H1 (cell line): Measurements from ENCODE around the gene FAM163A. TPM values are rescaled to one million over a fixed set of nuclear protein-coding genes. Genes with fewer than 3 reads are reported as not detected.

Experiments
- CTCF ChIA-PET: fragments of 300-600 bp; sonication (Branson Sonifier 250); formaldehyde crosslinking; loops from one replicate; lab custom pipeline; 2021; ENCODE audit not compliant: partially characterized antibody; lab: Charles Lee
- POLR2A ChIA-PET: fragments of 300-600 bp; sonication (Branson Sonifier 250); formaldehyde crosslinking; loops from one replicate; lab custom pipeline; 2021; ENCODE audit warnings: inconsistent platforms; ENCODE audit not compliant: partially characterized antibody; lab: Charles Lee
- DNase-seq, 2 experiments: peaks; one replicate each; pipeline versions ENCODE4 v3.0.0 to v3.0.0-alpha.2; 2010 to 2022; ENCODE audit warnings: low spot score in 2 of 2, low read depth in 1 of 2, mixed read lengths in 1 of 2
- FAIRE-seq: peaks from 2 replicates; lab custom pipeline; 2011; peaks lifted over from hg19 to GRCh38; lab: Jason Lieb, UNC
- H2AFZ ChIP-seq: 2 replicates; pipeline ENCODE4 v1.8.1; 2012; ENCODE audit warnings: low read length, inconsistent platforms
- H2AK5ac ChIP-seq: 2 replicates; pipeline ENCODE4 v1.6.1; 2013; ENCODE audit warnings: low read depth, low read length
- H2BK120ac ChIP-seq: replicated peaks from 2 replicates; pipeline ENCODE3; 2013; ENCODE audit warnings: low read depth, low read length, inconsistent platforms
- H2BK12ac ChIP-seq: 2 replicates; pipeline ENCODE4 v1.6.1; 2013; ENCODE audit warnings: low read depth, low read length
- H2BK15ac ChIP-seq: 2 replicates; pipeline ENCODE4 v1.6.1; 2013; ENCODE audit warnings: low read length
- H2BK20ac ChIP-seq: 2 replicates; pipeline ENCODE4 v1.6.1; 2013; ENCODE audit warnings: low read length
- H2BK5ac ChIP-seq: 2 replicates; pipeline ENCODE4 v1.6.1; 2013; ENCODE audit warnings: low read depth, low read length
- H3K14ac ChIP-seq: 2 replicates; pipeline ENCODE4 v1.6.1; 2013; ENCODE audit warnings: inconsistent platforms; ENCODE audit not compliant: insufficient read length
- H3K18ac ChIP-seq: 2 replicates; pipeline ENCODE4 v1.6.1; 2013; ENCODE audit warnings: low read length; ENCODE audit errors: extremely low read depth
- H3K23ac ChIP-seq: 2 replicates; pipeline ENCODE4 v1.6.1; 2013; ENCODE audit warnings: inconsistent platforms; ENCODE audit not compliant: insufficient read length
- H3K23me2 ChIP-seq: 2 replicates; pipeline ENCODE4 v1.6.1; 2013; ENCODE audit warnings: low read depth, low read length
- H3K27ac ChIP-seq: 2 replicates; pipeline ENCODE4 v1.6.1; 2011; ENCODE audit warnings: low read depth, low read length, inconsistent platforms
- H3K27me3 ChIP-seq, 4 experiments: replicated peaks in 1 of 4; 1 replicate in 1 of 4; 2 replicates in 3 of 4; pipeline versions ENCODE4 v1.6.1 to v1.8.1; 2011 to 2013; ENCODE audit warnings: low read length in 3 of 4, mild to moderate bottlenecking in 3 of 4, inconsistent platforms in 2 of 4, mixed read lengths in 2 of 4, moderate library complexity in 1 of 4; ENCODE audit not compliant: control insufficient read depth in 3 of 4, insufficient read depth in 3 of 4; ENCODE audit errors: extremely low read depth in 1 of 4
- H3K36me3 ChIP-seq, 4 experiments: 2 replicates each; pipeline versions ENCODE4 v1.6.1 to v1.8.1; 2011 to 2013; ENCODE audit warnings: mild to moderate bottlenecking in 4 of 4, low read length in 3 of 4, moderate library complexity in 2 of 4, control low read depth in 1 of 4, inconsistent platforms in 1 of 4; ENCODE audit not compliant: insufficient read depth in 4 of 4, control insufficient read depth in 2 of 4
- H3K4ac ChIP-seq: replicated peaks from 2 replicates; pipeline ENCODE3; 2013; ENCODE audit warnings: low read length, low read depth, mixed read lengths, inconsistent platforms; ENCODE audit not compliant: insufficient read length
- H3K4me1 ChIP-seq, 4 experiments: replicated peaks in 1 of 4; 1 replicate in 1 of 4; 2 replicates in 3 of 4; pipeline versions ENCODE4 v1.6.1 to v1.8.1; 2011 to 2013; ENCODE audit warnings: low read length in 3 of 4, inconsistent platforms in 2 of 4, mixed read lengths in 1 of 4; ENCODE audit not compliant: insufficient read depth in 4 of 4, control insufficient read depth in 3 of 4
- H3K4me2 ChIP-seq, 2 experiments: 2 replicates each; pipeline versions ENCODE4 v1.6.1 to v1.8.1; 2011 to 2013; ENCODE audit warnings: low read depth in 2 of 2, low read length in 2 of 2, control low read depth in 1 of 2, inconsistent platforms in 1 of 2, mild to moderate bottlenecking in 1 of 2; ENCODE audit not compliant: insufficient read depth in 1 of 2
- H3K4me3 ChIP-seq, 4 experiments: fragments of 200-600, 300-600 bp in 1 of 4; sonication (generic), shearing (Covaris generic), sonication (Bioruptor Twin) in 1 of 4; 2 replicates each; pipeline versions ENCODE4 v1.5.1 to v1.8.1; 2011 to 2016; ENCODE audit warnings: low read length in 4 of 4, low read depth in 3 of 4, control low read depth in 2 of 4, inconsistent platforms in 2 of 4, mild to moderate bottlenecking in 2 of 4, mixed read lengths in 1 of 4, moderate library complexity in 1 of 4; ENCODE audit not compliant: insufficient read depth in 2 of 4; ENCODE audit errors: extremely low read depth in 1 of 4
- H3K56ac ChIP-seq: replicated peaks from 2 replicates; pipeline ENCODE3; 2013; ENCODE audit warnings: low read depth, mild to moderate bottlenecking, mixed read lengths, low read length, inconsistent platforms; ENCODE audit not compliant: insufficient read length
- H3K79me1 ChIP-seq: 2 replicates; pipeline ENCODE4 v1.6.1; 2013; ENCODE audit warnings: low read depth, low read length, control low read depth
- H3K79me2 ChIP-seq, 2 experiments: 2 replicates each; pipeline versions ENCODE4 v1.6.1 to v1.8.1; 2012 to 2013; ENCODE audit warnings: low read length in 2 of 2, mild to moderate bottlenecking in 2 of 2, inconsistent platforms in 1 of 2; ENCODE audit not compliant: insufficient read depth in 2 of 2, control insufficient read depth in 1 of 2
- H3K9ac ChIP-seq, 4 experiments: replicated peaks in 1 of 4; 1 replicate in 1 of 4; 2 replicates in 3 of 4; pipeline versions ENCODE4 v1.6.1 to v1.8.1; 2011 to 2013; ENCODE audit warnings: low read depth in 3 of 4, low read length in 3 of 4, control low read depth in 2 of 4, mild to moderate bottlenecking in 2 of 4, moderate library complexity in 2 of 4, inconsistent platforms in 1 of 4; ENCODE audit errors: extremely low read depth in 1 of 4
- H3K9me3 ChIP-seq, 2 experiments: 2 replicates each; pipeline versions ENCODE4 v1.6.1 to v1.8.1; 2012 to 2013; ENCODE audit warnings: mild to moderate bottlenecking in 2 of 2, moderate library complexity in 2 of 2, control low read depth in 1 of 2, inconsistent platforms in 1 of 2, low read depth in 1 of 2, low read length in 1 of 2, mixed read lengths in 1 of 2; ENCODE audit not compliant: insufficient read depth in 2 of 2
- H4K20me1 ChIP-seq, 2 experiments: replicated peaks in 1 of 2; 2 replicates each; pipeline versions ENCODE3 to v1.8.1; 2011 to 2013; ENCODE audit warnings: inconsistent platforms in 2 of 2, low read length in 2 of 2, mild to moderate bottlenecking in 1 of 2; ENCODE audit not compliant: insufficient read depth in 2 of 2, control insufficient read depth in 1 of 2
- H4K5ac ChIP-seq: 2 replicates; pipeline ENCODE4 v1.6.1; 2013; ENCODE audit warnings: low read length, low read depth, mixed read lengths, inconsistent platforms; ENCODE audit not compliant: insufficient read length
- H4K8ac ChIP-seq: 2 replicates; pipeline ENCODE4 v1.8.0; 2013; ENCODE audit warnings: mild to moderate bottlenecking, moderate library complexity, low read length, inconsistent platforms; ENCODE audit not compliant: insufficient read depth; ENCODE audit errors: extremely low read depth
- H4K91ac ChIP-seq: replicated peaks from 2 replicates; pipeline ENCODE3; 2013; ENCODE audit warnings: low read length, mixed read lengths, inconsistent platforms; ENCODE audit not compliant: insufficient read length
- FOSL1 ChIP-seq: IDR thresholded peaks from 2 replicates; pipeline ENCODE4 v1.6.1; 2011; ENCODE audit warnings: mild to moderate bottlenecking, low read depth, low read length, moderate library complexity; ENCODE audit not compliant: insufficient read depth
- SIX5 ChIP-seq: IDR thresholded peaks from 2 replicates; pipeline ENCODE4 v1.6.1; 2011; ENCODE audit warnings: mild to moderate bottlenecking, low read depth, low read length
- whole genome bisulfite sequencing, 2 experiments: shearing (Covaris generic) in 1 of 2; methylation state at CpG; one replicate each; pipeline versions ENCODE4 v1.1.6 to v1.1.7; 2013 to 2015; ENCODE audit warnings: low lambda C conversion rate in 2 of 2, mixed read lengths in 2 of 2, inconsistent platforms in 1 of 2, low coverage in 1 of 2, missing lambda C conversion rate in 1 of 2; ENCODE audit not compliant: insufficient replicate concordance in 2 of 2, insufficient coverage in 1 of 2, insufficient read length in 1 of 2; ENCODE audit errors: extremely low coverage in 1 of 2, missing lambda C conversion rate in 1 of 2; 5-methylcytosine and 5-hydroxymethylcytosine counted together
- polyA plus RNA-seq, 7 experiments: library from polyadenylated mRNA; depleted of rRNA in 3 of 7; stranded (reverse) in 5 of 7; unstranded in 2 of 7; fragments of >200 nt in 5 of 7; fragments of 200-250 nt in 2 of 7; gene quantifications; 1 replicate in 5 of 7; 2 replicates in 1 of 7; 4 replicates in 1 of 7; pipeline versions ENCODE4 v1.2.1 to v1.2.3, GENCODE V29; 2011 to 2013; ENCODE audit warnings: missing spikeins in 2 of 7, mixed read lengths in 2 of 7
- total RNA-seq: library from RNA; stranded (reverse); fragmentation: NEBNext Ultra II Directional; extraction: Animal tissue kit (Norgen Biotek cat#: 25700); gene quantifications from 2 replicates; pipeline ENCODE4 v1.2.1, GENCODE V29; 2021

Gene FAM163A
- total and polyA plus RNA-seq, 2 of the 8 experiments (the other 6 are each of a cell fraction or from before 2014, with no cell fraction given): 0.13 to 0.18 TPM

DNA sequence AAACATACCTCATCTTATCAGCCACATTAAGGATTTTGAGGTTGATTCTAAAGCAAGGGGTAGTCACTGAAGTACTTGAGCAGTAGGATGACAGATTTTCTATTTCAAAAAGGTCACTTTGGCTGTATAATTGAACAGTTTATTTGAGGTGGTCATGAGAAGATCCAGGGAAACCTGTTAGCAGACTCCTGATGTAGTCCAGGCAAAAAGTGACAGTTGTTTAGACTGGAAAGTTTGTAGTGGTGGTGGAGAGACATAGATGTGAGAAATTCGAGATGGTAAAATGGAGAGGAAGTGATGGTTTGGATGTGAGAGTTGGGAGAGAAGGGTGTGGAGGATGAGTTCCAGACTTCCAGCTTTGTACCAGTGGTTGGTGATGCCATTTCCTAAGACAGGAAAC lies 7.5 kb downstream of the FAM163A start:
- no peak overlapping the region for H3K4ac ChIP-seq
- no peak overlapping the region for H2BK15ac ChIP-seq
- no peaks in the 10 kb centered on the region for H4K20me1 ChIP-seq
- H3K23me2 ChIP-seq: 0 out of 2 replicates have a peak, but pooled peaks cover 2% of the 10 kb centered on the region
- no peaks in the 10 kb centered on the region for H3K36me3 ChIP-seq
- no peak overlapping the region for H2BK12ac ChIP-seq
- no peaks in the 10 kb centered on the region for H3K4me1 ChIP-seq
- H2AK5ac ChIP-seq: no peak overlapping the region
- H3K14ac ChIP-seq: no peak overlapping the region
- H2BK5ac ChIP-seq: no peak overlapping the region
- H3K9ac ChIP-seq: no peak overlapping the region
- no peaks in the 10 kb centered on the region for H3K79me1 ChIP-seq
- no peak for DNase-seq
- H3K9me3 ChIP-seq: no peaks in the 10 kb centered on the region
- no peak overlapping the region for H2AFZ ChIP-seq
- no peak overlapping the region for H3K56ac ChIP-seq
- 89 to 100% methylated on average over 1 of the region's 1 CpG for WGBS, 2 experiments
- CTCF ChIA-PET: interaction anchor here (0.9 to 2.3 kb wide), 6 partner anchors 13 to 64 kb away, joined by 3 to 7 read pairs (median 3); no protein-coding TSS in a partner anchor
- H3K27me3 ChIP-seq: peaks cover 9 to 18% (median 11%) of the 10 kb centered on the region in 4 experiments
- no peak overlapping the region for H3K27ac ChIP-seq
- no peak overlapping the region for H3K4me3 ChIP-seq
- H3K23ac ChIP-seq: no peak overlapping the region
- no peak overlapping the region for H4K91ac ChIP-seq
- no peaks in the 10 kb centered on the region for H3K79me2 ChIP-seq
- no peak overlapping the region for H4K8ac ChIP-seq
- POLR2A ChIA-PET: no interaction called here
- H2BK20ac ChIP-seq: no peak overlapping the region
- no peak overlapping the region for H3K18ac ChIP-seq
- TF ChIP-seq SIX5 (no peak), FOSL1 (no peak)
- H4K5ac ChIP-seq: no peak overlapping the region
- no peak overlapping the region for H2BK120ac ChIP-seq
- FAIRE-seq: no peak
- no peak overlapping the region for H3K4me2 ChIP-seq
